Dermis microvascular lymphatic vessel endothelial cell (primary cell): ENCODE measurements around the gene MAJIN. TPM values are rescaled to one million over a fixed set of nuclear protein-coding genes. Genes with fewer than 3 reads are reported as not detected.
"Not testable (repeated sequence)": the region's sequence is repeated elsewhere in the genome, so short reads cannot be mapped to it uniquely, and the experiment has no call there.

Experiments
- DNase-seq, 2 donors: peaks; one replicate each; pipeline versions ENCODE4 v3.0.0 to v3.0.0-alpha.2; 2010; ENCODE audit warnings: low read depth in 2 of 2
- total RNA-seq: library from RNA; depleted of rRNA; stranded (reverse); fragments of >200 nt; gene quantifications from 2 replicates; pipeline ENCODE4 v1.2.1, GENCODE V29; 2014

The MAJIN gene
- total RNA-seq, 1 donor from 2014 or later, result not detected

GRCh38 chr11:64990222-64990923 is 18.5 kb upstream of the MAJIN start:
- DNase-seq, result peak in 1 of 2 donors; percentile 51

- no peak for DNase-seq
These were observed 17.5 kb upstream of the MAJIN start for GRCh38 chr11:64989416-64989815.

GRCh38 chr11:64987998-64988854 is 16.3 kb upstream of the MAJIN start:
- DNase-seq, result no peak

- not testable (repeated sequence) for DNase-seq
These were observed 11.4 kb upstream of the MAJIN start for GRCh38 chr11:64983339-64983738.

- no peak for DNase-seq
These were observed 4.7 kb upstream of the MAJIN start for GRCh38 chr11:64976651-64977050.

- no peak for DNase-seq
These were observed 2.2 kb upstream of the MAJIN start for GRCh38 chr11:64974124-64974523.

- peak in 1 of 2 donors; percentile 47 for DNase-seq
These were observed 1.2 kb downstream of the MAJIN start for GRCh38 chr11:64970731-64971151.

GRCh38 chr11:64969209-64969608 is 2.7 kb downstream of the MAJIN start:
- peak in 1 of 2 donors; percentile 35 for DNase-seq

GRCh38 chr11:64967375-64967774 is 4.5 kb downstream of the MAJIN start:
- no peak for DNase-seq

GRCh38 chr11:64963072-64963631 is 8.8 kb downstream of the MAJIN start:
- no peak for DNase-seq

- no peak for DNase-seq
These were observed 11.2 kb downstream of the MAJIN start for GRCh38 chr11:64960719-64961118.

GRCh38 chr11:64959498-64959897 is 12.4 kb downstream of the MAJIN start:
- DNase-seq, result no peak

- DNase-seq, result no peak
These were observed 17.7 kb downstream of the MAJIN start for GRCh38 chr11:64954201-64954600.

GRCh38 chr11:64951529-64951928 is 20.4 kb downstream of the MAJIN start:
- no peak for DNase-seq

GRCh38 chr11:64947208-64947814 is 24.6 kb downstream of the MAJIN start:
- no peak for DNase-seq

GRCh38 chr11:64936539-64936938 is 35.4 kb downstream of the MAJIN start:
- DNase-seq, result no peak

GRCh38 chr11:64935359-64936081 is 36.4 kb downstream of the MAJIN start, which contains the start of gene GPHA2:
Gene GPHA2, minus strand, starts transcription at chr11:64935893. Its CDS starts 433 bp downstream, at chr11:64935460.
- no peak for DNase-seq

- DNase-seq, result no peak
These were observed 37.1 kb downstream of the MAJIN start for GRCh38 chr11:64934682-64935358.

GRCh38 chr11:64933935-64934681 is 37.8 kb downstream of the MAJIN start:
- DNase-seq, result no peak
